ENCODE data around the gene MYO18B. TPM values are rescaled to one million over a fixed set of nuclear protein-coding genes. Genes with fewer than 3 reads are reported as not detected.

The MYO18B gene
- polyA plus RNA-seq, 1 donor, result 0.05 TPM

GRCh38 chr22:25900390-25900789 lies 158.4 kb downstream of the MYO18B start:
- DNase-seq, result no peak

- no peak for DNase-seq
Observed at GRCh38 chr22:25900880-25901279, 158.9 kb downstream of the MYO18B start.

DNA sequence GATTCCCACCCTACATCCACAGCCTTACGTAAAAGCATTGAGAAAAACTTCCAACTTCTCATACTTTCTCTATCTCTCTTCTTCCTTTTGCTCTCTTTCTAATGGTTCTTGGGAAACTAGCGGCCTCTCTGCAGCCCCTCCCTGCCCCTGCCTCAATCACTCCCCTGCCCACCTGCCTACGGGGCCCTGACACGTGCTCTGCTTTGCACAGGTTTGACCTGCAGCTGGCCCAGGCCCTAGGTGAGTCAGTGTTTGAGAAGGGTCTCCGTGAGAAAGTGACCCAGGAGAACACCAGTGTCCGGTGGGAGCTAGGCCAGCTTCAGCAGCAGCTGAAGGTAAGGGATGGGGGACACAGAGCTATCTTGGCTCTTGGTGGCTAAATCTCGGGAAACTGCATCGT lies 160.4 kb downstream of the MYO18B start:
- DNase-seq, result no peak

DNA sequence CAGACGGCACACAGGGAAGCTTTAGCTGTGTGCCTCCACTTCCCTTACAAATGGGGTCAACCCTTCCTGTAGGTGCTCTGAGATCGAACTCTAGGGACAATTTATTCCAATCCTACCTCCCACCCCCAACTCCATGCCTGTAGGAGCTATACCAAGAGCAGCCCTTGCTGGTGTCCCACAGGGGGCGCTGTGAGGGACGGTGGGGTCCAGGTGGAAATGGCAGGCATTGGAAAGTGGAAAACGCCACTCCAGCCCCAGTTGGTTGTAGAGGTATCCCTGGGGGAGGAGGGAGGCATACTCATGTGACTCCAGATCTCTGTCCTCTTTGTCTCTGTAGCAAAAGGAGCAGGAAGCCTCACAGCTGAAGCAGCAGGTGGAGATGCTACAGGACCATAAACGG lies 161.3 kb downstream of the MYO18B start:
- no peak for DNase-seq

DNA sequence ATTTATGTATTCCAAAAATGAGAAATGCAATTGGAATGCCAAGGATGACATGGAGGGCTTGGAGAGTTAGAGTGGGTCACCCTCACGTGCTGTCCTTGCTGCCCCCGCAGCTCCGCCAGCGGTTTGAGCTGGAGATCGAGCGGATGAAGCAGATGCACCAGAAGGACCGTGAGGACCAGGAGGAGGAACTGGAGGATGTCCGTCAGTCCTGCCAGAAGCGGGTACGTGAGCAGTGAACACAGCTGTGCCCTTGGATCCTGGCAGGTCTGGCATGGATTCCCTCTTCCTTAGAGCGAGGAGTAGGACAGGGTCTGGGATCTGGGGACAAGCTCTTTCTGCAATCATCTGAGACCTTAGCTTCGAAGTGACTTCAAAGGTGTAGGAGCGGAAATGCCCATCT lies 166.2 kb downstream of the MYO18B start:
- no peak for DNase-seq

- DNase-seq, result no peak
Observed at GRCh38 chr22:25908755-25909154, 166.8 kb downstream of the MYO18B start.

DNA sequence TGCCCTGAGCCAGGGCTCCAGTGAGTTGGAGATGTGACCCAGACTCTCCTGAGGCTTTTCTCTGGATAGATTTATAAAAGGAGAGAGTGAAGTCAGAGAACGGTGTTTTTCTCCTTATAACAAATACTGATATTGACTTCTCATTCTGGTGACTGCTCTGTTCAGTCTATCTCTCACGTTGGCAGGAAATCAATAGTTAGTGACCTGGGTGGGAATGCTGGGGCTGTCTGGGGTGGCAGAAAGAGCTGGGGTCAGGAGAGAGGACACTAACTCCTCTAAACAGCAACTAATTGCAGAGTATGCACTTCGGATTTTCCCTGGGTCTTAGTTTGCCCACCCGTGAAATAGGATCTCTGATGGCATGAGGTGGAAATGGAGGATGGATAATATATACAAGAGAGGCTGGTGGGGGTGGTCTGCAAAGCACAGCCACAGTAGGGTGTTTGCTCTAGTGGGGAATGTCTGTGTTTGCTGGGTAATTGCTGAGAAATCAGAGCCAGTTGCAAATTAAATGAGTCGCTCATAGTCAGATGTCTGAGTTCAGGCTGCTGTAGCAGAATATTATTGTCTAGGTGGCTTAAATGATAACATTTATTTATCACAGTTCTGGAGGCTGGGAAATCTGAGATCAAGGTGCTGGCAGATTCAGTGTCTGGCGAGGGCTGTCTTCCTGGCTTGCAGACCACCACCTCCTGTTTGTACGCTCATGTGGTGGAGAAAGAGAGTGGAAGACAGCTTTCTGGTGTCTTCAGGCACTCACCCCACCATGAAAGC lies 167.8 kb downstream of the MYO18B start:
- no peak for DNase-seq

- no peak for DNase-seq
Observed at GRCh38 chr22:25911243-25911972, 169.4 kb downstream of the MYO18B start.

GRCh38 chr22:25919452-25919851 lies 177.5 kb downstream of the MYO18B start:
- DNase-seq, result no peak

DNA sequence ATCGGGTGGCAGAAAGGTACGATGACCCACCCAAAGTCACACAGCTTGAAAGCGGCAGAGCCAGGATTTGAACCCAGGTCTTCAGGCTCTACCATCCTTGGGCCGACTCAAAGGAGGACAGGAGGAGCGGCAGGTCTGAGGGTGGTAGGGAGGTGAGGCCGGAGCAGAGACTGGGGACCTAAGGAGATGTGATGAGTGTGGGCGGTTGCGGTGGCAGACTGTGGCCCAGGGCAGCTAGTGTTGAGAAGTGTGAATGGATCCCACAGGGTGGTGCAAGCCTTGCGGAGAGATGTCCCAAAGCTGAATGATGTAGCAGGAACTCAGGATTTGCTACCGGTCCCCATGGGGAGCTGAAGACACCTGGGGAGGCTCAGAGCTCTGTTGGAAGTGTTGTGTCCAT lies 180.2 kb downstream of the MYO18B start:
- DNase-seq, result no peak

- no peak for DNase-seq
Observed at GRCh38 chr22:25923914-25924313, 181.9 kb downstream of the MYO18B start.

- DNase-seq, result no peak
Observed at GRCh38 chr22:25928038-25928437, 186.1 kb downstream of the MYO18B start.

DNA sequence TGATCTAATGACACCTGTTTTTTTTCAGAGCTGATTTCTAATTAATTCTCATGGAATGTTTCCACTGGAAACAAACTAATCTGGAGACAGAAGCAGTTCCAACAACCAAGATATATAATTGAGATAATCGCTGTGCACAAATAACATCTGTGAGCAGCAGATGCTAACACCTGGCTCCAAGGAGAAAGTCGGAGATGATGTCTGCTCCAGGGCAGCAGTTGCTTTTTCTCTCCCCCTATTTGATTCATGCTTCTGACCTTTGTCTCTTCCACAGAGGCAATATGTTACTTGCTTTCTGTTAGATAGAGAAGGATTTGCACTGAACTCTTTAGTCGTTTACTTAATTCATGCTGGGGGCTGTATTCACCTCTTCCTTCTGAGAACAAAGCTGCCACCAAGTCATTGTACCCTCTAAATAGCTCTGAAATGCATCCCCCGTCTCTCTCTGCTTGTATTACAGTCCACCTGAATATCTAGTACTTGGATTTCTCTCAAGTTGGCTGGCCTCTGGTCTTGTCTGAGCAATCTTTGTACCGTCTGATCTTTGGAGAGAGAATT lies 187.4 kb downstream of the MYO18B start:
- DNase-seq, result no peak

DNA sequence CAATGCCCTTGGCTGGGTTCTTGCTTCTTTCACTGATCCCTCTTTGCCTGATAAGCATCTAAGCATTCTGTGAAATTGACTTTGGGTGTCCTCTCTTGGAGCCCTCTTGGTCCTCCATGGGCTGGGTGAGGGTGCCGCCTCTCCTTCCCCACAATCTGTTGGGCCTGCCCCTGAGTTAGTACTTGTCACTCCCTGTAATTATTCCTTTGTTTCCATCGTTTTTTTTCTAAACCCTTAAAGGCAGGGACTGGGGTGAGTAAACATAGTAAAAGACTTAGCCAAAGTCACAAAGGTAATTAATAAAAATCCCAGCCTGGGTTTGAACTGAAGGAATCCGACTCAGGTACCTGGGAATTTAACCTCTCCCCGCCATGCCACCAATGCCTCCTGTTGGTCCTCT lies 188.1 kb downstream of the MYO18B start:
- DNase-seq, result no peak

- DNase-seq, result no peak
Observed at GRCh38 chr22:25930788-25931310, 188.9 kb downstream of the MYO18B start.

GRCh38 chr22:25933158-25933788 lies 191.3 kb downstream of the MYO18B start:
- DNase-seq, result no peak

DNA sequence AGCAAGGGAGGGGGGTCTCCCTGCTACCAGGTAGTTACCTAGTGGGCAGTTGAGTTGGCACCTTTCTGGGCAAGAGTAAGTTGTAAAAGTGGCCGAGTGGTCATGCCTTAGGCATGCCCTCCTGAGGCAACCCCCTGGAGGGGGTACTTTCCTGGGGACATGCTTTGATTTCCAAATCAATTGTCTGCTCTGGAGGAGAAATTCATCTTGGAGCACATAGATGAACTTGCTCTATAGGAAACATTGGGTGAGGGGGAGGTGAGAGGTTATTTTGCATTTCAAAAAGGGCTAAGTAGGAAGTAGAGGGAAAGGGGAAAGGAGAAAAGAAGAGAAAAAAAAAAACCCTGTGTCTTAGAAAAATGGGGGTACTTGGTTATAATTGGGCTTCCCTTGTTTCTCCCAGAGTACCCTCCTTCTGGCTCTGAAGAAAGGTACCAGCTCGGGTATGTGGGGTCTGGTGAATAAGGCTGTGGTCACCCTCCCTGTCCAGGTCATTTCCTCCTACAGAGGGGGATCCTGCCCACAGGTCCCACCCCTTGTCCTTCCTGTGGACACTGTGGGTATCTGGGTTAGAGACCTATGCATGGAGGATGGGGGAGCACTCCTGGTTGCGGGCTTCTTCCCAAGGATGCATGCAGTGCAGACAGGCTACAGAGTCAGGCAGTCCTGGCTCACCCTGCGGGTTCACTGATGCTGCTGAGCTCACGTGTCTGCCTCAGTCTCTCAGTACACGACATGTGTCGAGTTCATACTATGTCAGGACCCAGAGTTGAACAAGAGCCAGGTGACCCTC lies 193.5 kb downstream of the MYO18B start:
- no peak for DNase-seq

GRCh38 chr22:25938151-25938550 lies 196.2 kb downstream of the MYO18B start:
- DNase-seq, result no peak

- DNase-seq, result no peak
Observed at GRCh38 chr22:25939384-25939783, 197.4 kb downstream of the MYO18B start.

- no peak for DNase-seq
Observed at GRCh38 chr22:25940479-25940878, 198.5 kb downstream of the MYO18B start.

DNA sequence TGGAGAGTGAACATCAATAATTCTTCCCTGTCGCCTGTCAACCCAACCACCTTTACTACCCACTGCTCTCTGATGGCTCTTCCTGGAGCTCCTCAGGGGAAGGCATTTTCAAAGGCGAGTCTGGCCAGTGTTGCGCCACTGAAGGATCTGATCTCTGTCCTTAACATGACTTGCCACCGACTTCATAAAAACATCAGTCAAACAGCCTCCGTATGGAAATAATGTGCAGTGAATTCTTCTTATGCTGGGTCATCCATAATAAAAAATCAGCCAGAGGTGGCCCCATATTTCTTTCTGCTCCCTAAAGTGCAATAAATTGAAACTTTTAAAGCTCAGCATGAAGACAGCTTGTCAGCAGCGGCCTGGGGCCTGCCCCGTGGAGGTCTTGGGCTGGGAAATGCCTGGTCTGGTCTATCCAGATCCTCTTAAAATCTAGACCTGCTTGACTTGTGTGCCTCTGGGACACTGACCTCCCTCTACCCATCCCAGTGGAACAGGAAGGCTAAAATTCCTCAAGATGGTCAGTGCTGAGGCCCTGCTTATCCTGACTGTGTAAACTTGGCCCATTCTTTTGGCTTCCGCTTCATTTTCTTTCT lies 199.5 kb downstream of the MYO18B start:
- DNase-seq, result no peak

Measured in left kidney (tissue), 2 donors.